Fibroblast of villous mesenchyme (primary cell): ENCODE results near the gene SLC35B1. TPM values are rescaled to one million over a fixed set of nuclear protein-coding genes. Genes with fewer than 3 reads are reported as not detected.

Experiments
- DNase-seq: peaks from one replicate; pipeline ENCODE4 v3.0.0-alpha.2; 2010; ENCODE audit warnings: low read depth
- H3K4me3 ChIP-seq: 2 replicates; pipeline ENCODE4 v1.5.1; 2011; ENCODE audit warnings: low read depth, mild to moderate bottlenecking, low read length
- total RNA-seq: library from RNA; depleted of rRNA; stranded (reverse); fragments of >200 nt; gene quantifications from 2 replicates; pipeline ENCODE4 v1.2.3, GENCODE V29; 2012
- TF ChIP-seq, protein P1 (sequence below): IDR thresholded peaks from 2 replicates; pipeline ENCODE4 v1.5.1; 2012; ENCODE audit warnings: low read depth, mild to moderate bottlenecking, low read length; ENCODE audit not compliant: insufficient read depth

The SLC35B1 gene
- total RNA-seq, 1 donor = 61.3 TPM

DNA sequence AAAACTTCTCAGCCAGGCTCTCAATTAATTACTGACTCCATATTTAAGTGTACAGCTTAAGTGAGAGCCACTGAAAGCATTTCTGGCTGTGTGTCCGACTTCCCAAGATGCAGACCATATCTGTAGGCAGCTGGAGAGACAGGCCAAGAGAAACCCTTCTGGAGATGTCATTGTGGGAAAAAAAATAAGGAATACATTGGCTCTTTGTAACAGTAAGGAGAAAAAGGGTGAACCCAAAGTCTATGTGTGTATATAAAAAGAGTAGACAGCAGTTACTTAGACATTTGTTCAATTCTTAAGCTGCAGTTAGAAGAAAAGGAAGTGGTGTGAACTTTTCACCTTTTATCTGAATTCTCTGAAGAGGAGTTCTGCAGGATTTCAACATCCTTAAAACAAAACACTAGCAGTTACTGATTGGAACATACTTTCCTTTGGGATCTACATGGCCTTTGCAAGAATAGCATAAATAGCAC is 34.4 kb upstream of the SLC35B1 start:
- DNase-seq = peak; percentile 61
- TF ChIP-seq, protein P1, sequence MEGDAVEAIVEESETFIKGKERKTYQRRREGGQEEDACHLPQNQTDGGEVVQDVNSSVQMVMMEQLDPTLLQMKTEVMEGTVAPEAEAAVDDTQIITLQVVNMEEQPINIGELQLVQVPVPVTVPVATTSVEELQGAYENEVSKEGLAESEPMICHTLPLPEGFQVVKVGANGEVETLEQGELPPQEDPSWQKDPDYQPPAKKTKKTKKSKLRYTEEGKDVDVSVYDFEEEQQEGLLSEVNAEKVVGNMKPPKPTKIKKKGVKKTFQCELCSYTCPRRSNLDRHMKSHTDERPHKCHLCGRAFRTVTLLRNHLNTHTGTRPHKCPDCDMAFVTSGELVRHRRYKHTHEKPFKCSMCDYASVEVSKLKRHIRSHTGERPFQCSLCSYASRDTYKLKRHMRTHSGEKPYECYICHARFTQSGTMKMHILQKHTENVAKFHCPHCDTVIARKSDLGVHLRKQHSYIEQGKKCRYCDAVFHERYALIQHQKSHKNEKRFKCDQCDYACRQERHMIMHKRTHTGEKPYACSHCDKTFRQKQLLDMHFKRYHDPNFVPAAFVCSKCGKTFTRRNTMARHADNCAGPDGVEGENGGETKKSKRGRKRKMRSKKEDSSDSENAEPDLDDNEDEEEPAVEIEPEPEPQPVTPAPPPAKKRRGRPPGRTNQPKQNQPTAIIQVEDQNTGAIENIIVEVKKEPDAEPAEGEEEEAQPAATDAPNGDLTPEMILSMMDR = no peak
- H3K4me3 ChIP-seq = no peak overlapping the region

GRCh38 chr17:49741692-49742076 is 33.9 kb upstream of the SLC35B1 start:
- TF ChIP-seq, protein P1 = no peak
- no peak overlapping the region for H3K4me3 ChIP-seq

GRCh38 chr17:49741009-49741691 is 33.4 kb upstream of the SLC35B1 start:
- H3K4me3 ChIP-seq = no peak overlapping the region
- TF ChIP-seq, protein P1 = no peak
- DNase-seq = peak; percentile 34

More at GRCh38 chr17:49741692-49742076, 33.9 kb upstream of the SLC35B1 start:
- no peak for DNase-seq

DNA sequence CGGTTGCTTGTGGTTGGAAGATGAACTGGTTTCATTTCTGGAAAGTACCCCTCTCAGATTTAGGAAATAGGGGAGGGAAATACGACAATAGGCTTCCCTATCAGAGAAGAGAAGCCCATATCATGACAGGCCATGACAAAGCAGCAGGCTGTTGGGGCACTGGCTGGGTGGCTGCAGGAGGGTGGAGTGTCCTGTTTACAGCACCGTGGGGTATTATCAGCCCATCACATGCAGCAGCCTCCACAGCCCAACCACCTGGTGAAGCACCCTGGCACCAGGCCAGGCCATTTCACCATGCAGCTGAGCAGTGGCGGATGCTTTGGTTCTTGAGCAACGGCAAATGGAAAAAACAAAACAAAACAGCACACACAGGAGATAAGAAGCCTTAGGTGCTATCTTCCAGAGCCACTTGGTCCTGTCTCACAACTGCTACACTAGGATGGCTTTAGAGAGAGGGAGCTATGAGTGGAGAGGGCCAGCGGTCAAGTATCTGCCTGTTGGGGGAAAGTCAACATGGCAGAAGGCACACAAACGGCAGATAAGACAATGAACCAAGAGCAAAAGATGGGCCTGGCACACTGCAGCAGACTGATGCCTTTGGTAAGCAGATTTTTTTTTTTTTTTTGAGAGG is 32.0 kb upstream of the SLC35B1 start:
- H3K4me3 ChIP-seq = no peak overlapping the region
- peak; percentile 92 for DNase-seq
- TF ChIP-seq, protein P1 = no peak

DNA sequence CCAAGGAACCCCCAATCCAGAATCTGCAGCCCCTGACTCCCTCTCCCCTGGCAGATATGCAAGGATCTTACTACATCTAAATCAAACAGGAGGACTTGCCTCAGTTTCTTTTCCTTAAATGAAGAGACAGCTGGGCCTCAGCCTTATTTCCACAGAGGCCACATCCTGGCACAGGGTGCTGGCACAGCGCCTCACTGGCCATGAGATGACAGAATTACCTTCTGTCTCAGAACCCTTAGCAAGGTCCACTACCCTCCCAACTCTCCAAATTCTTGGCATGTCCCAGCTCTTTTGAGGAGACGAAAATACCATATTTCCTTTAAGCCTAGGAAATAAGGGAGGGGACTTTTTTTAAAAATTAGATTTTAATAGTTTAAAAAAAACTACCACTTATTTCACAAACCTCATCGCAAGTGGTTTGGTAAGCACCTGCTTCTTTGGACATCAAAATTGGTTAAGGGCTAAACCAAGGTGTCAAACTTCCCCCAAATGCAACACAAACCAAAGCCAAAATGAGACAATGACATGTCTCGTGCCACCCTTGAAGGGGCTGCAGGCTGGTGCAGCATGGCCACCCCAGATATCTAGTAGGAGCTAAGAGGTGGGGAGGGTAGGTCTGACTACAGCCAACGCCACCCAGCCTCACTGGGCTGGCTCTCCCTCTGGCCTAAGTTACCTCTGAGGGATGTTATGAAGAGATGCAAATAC is 30.8 kb upstream of the SLC35B1 start:
- no peak overlapping the region for H3K4me3 ChIP-seq
- TF ChIP-seq, protein P1 = no peak
- DNase-seq = no peak

GRCh38 chr17:49734515-49735490 is 27.0 kb upstream of the SLC35B1 start:
- TF ChIP-seq, protein P1 = no peak
- no peak for DNase-seq
- no peak overlapping the region for H3K4me3 ChIP-seq
